ENCODE data around the gene SLC9A4.
A peak's percentile ranks its signal among the peaks of the same experiment; 100 is the strongest.

SLC9A4 gene

GRCh38 chr2:102473020-102473419 is at the start of gene SLC9A4:
Gene SLC9A4 (plus strand): TSS chr2:102473226. CDS start chr2:102473760, 534 bp downstream.
- peak; percentile 48 for DNase-seq

- no peak for DNase-seq
Measured at GRCh38 chr2:102423368-102423767, 49.7 kb upstream of the SLC9A4 start.

- DNase-seq: no peak
Measured at GRCh38 chr2:102424754-102425153, 48.3 kb upstream of the SLC9A4 start.

- no peak for DNase-seq
Measured at GRCh38 chr2:102425441-102426132, 47.4 kb upstream of the SLC9A4 start.

GRCh38 chr2:102427249-102427648 is 45.8 kb upstream of the SLC9A4 start:
- DNase-seq: no peak

- DNase-seq: no peak
Measured at GRCh38 chr2:102428573-102428972, 44.5 kb upstream of the SLC9A4 start.

- DNase-seq: no peak
Measured at GRCh38 chr2:102432386-102432785, 40.6 kb upstream of the SLC9A4 start.

GRCh38 chr2:102433973-102434654 is 38.9 kb upstream of the SLC9A4 start:
- no peak for DNase-seq

GRCh38 chr2:102434655-102435381 is 38.2 kb upstream of the SLC9A4 start:
- DNase-seq: no peak

GRCh38 chr2:102435741-102436140 is 37.3 kb upstream of the SLC9A4 start:
- DNase-seq: no peak

- no peak for DNase-seq
Measured at GRCh38 chr2:102436323-102436722, 36.7 kb upstream of the SLC9A4 start.

GRCh38 chr2:102437122-102437521 is 35.9 kb upstream of the SLC9A4 start:
- no peak for DNase-seq

GRCh38 chr2:102438111-102438510 is 34.9 kb upstream of the SLC9A4 start:
- DNase-seq: no peak

GRCh38 chr2:102438578-102438977 is 34.4 kb upstream of the SLC9A4 start:
- no peak for DNase-seq

GRCh38 chr2:102439065-102439695 is 33.8 kb upstream of the SLC9A4 start:
- no peak for DNase-seq

GRCh38 chr2:102442967-102443828 is 29.8 kb upstream of the SLC9A4 start:
- no peak for DNase-seq

GRCh38 chr2:102444233-102444632 is 28.8 kb upstream of the SLC9A4 start:
- no peak for DNase-seq

- no peak for DNase-seq
Measured at GRCh38 chr2:102446936-102447335, 26.1 kb upstream of the SLC9A4 start.

GRCh38 chr2:102449370-102449974 is 23.6 kb upstream of the SLC9A4 start:
- peak; percentile 68 for DNase-seq

GRCh38 chr2:102451968-102452367 is 21.1 kb upstream of the SLC9A4 start:
- DNase-seq: no peak

- no peak for DNase-seq
Measured at GRCh38 chr2:102453501-102453900, 19.5 kb upstream of the SLC9A4 start.

Data from activated T-cell treated with anti-CD3 and anti-CD28 coated beads, Interleukin-2, amount 50 U/mL, for 1 hour (primary cell).